H1 (cell line): ENCODE measurements around the gene LRRTM4. TPM values are rescaled to one million over a fixed set of nuclear protein-coding genes. Genes with fewer than 3 reads are reported as not detected.

Experiments
- HDAC2 ChIP-seq, 2 experiments: fragments of 300-600 bp in 1 of 2; sonication (generic) in 1 of 2; IDR thresholded peaks; 2 replicates each; pipeline ENCODE4 v1.6.1; 2011 to 2012; ENCODE audit warnings: low read depth in 2 of 2, low read length in 2 of 2, mild to moderate bottlenecking in 2 of 2, moderate library complexity in 2 of 2, borderline replicate concordance in 1 of 2, inconsistent platforms in 1 of 2
- HDAC6 ChIP-seq: IDR thresholded peaks from one replicate; pipeline ENCODE4 v1.7.1; 2012; ENCODE audit warnings: low read depth, mild to moderate bottlenecking, inconsistent platforms, low read length, moderate library complexity
- MAFK ChIP-seq: IDR thresholded peaks from 2 replicates; pipeline ENCODE4 v1.6.1; 2012; ENCODE audit warnings: low read depth, mild to moderate bottlenecking, improper control_type of control experiment, low read length
- SIX5 ChIP-seq: IDR thresholded peaks from 2 replicates; pipeline ENCODE4 v1.6.1; 2011; ENCODE audit warnings: mild to moderate bottlenecking, low read depth, low read length
- polyA plus RNA-seq, 7 experiments: library from polyadenylated mRNA; depleted of rRNA in 3 of 7; stranded (reverse) in 5 of 7; unstranded in 2 of 7; fragments of >200 nt in 5 of 7; fragments of 200-250 nt in 2 of 7; gene quantifications; 1 replicate in 5 of 7; 2 replicates in 1 of 7; 4 replicates in 1 of 7; pipeline versions ENCODE4 v1.2.1 to v1.2.3, GENCODE V29; 2011 to 2013; ENCODE audit warnings: missing spikeins in 2 of 7, mixed read lengths in 2 of 7
- total RNA-seq: library from RNA; stranded (reverse); fragmentation: NEBNext Ultra II Directional; extraction: Animal tissue kit (Norgen Biotek cat#: 25700); gene quantifications from 2 replicates; pipeline ENCODE4 v1.2.1, GENCODE V29; 2021

The LRRTM4 gene
- total and polyA plus RNA-seq, 2 of the 8 experiments (the other 6 are each of a cell fraction or from before 2014, with no cell fraction given) = 3.6 to 9.5 TPM

GRCh38 chr2:76975752-76976151, 546.4 kb downstream of the LRRTM4 start (continued):
- TF ChIP-seq HDAC6 = no peak
- TF ChIP-seq MAFK = no peak
- TF ChIP-seq SIX5 = no peak
- TF ChIP-seq HDAC2 (IDR thresholded peaks at IDR 0.05; ENCODE audit: borderline replicate concordance in 1 of 2, low read depth in 2 of 2, low read length in 2 of 2) = no peak
- TF ChIP-seq, all 59 proteins: peak for 0
